K562 (cell line): Measurements from ENCODE around the gene OTOA. TPM values are rescaled to one million over a fixed set of nuclear protein-coding genes. Genes with fewer than 3 reads are reported as not detected.

Experiments used
- ATAC-seq: fragments of 200-7000 bp; cut with Tn5 transposase; 3 replicates; pipeline ENCODE4 v1.9.1; 2020; ENCODE audit warnings: moderate library complexity
- BruUV-seq: library from RNA; stranded (reverse); fragments of 400-500 nt; replicated peaks from 2 replicates; lab custom pipeline; 2021; lab: Mats Ljungman, UMichigan
- CTCF ChIA-PET: fragments of 300-600 bp; formaldehyde crosslinking; extraction: SDS; loops from one replicate; lab custom pipeline; 2021; ENCODE audit warnings: low intra/inter-chr PET ratio; lab: Yijun Ruan, JAX
- POLR2A ChIA-PET: fragments of 300-600, 350-650 bp; sonication (Branson Sonifier 250); formaldehyde crosslinking; extraction: SDS; loops from one replicate; lab custom pipeline; 2021; ENCODE audit warnings: antibody characterized with exemption, inconsistent platforms; lab: Yijun Ruan, JAX
- DNase-seq, 4 experiments: peaks; one replicate each; pipeline versions ENCODE4 v3.0.0 to v3.0.0-alpha.2; 2011 to 2018; ENCODE audit warnings: low spot score in 3 of 4, mixed read lengths in 3 of 4; ENCODE audit errors: extremely low read depth in 1 of 4
- FAIRE-seq: peaks from 2 replicates; lab custom pipeline; 2011; peaks lifted over from hg19 to GRCh38; lab: Jason Lieb, UNC
- H2AFZ ChIP-seq: 2 replicates; pipeline ENCODE4 v1.6.0; 2011; ENCODE audit warnings: low read depth, low read length, control low read depth, inconsistent platforms
- H3K27ac ChIP-seq: fragments of 200-600 bp; 3 replicates; pipeline ENCODE4 v1.8.0; 2011; ENCODE audit warnings: low read depth, mild to moderate bottlenecking, control low read depth, inconsistent platforms, low read length, moderate library complexity, mixed read lengths; ENCODE audit errors: extremely low read depth
- H3K27me3 ChIP-seq, 2 experiments: fragments of 300-600 bp in 1 of 2; 2 replicates in 1 of 2; 3 replicates in 1 of 2; pipeline versions ENCODE4 v1.6.0 to v1.8.0; 2011; ENCODE audit warnings: inconsistent platforms in 2 of 2, low read length in 2 of 2, mild to moderate bottlenecking in 1 of 2, mixed read lengths in 1 of 2, moderate library complexity in 1 of 2; ENCODE audit not compliant: control insufficient read depth in 2 of 2, insufficient read depth in 2 of 2
- H3K36me3 ChIP-seq: fragments of 300-600 bp; 3 replicates; pipeline ENCODE4 v1.8.0; 2011; ENCODE audit warnings: mild to moderate bottlenecking, low read length, inconsistent platforms; ENCODE audit not compliant: control insufficient read depth, insufficient read depth
- H3K4me1 ChIP-seq, 2 experiments: fragments of 200-600 bp in 1 of 2; replicated peaks in 1 of 2; 2 replicates in 1 of 2; 3 replicates in 1 of 2; pipeline versions ENCODE4 v1.5.1 to v1.8.0; 2011; ENCODE audit warnings: inconsistent platforms in 2 of 2, low read length in 2 of 2, mild to moderate bottlenecking in 1 of 2, mixed read lengths in 1 of 2, moderate library complexity in 1 of 2; ENCODE audit not compliant: control insufficient read depth in 2 of 2, insufficient read depth in 2 of 2
- H3K4me2 ChIP-seq: 2 replicates; pipeline ENCODE4 v1.6.1; 2011; ENCODE audit warnings: low read length, control low read depth, inconsistent platforms, mixed read lengths; ENCODE audit not compliant: insufficient read depth
- H3K4me3 ChIP-seq: fragments of 200-600 bp; sonication (generic), shearing (Covaris generic); 2 replicates; pipeline ENCODE4 v1.5.1; 2016; ENCODE audit warnings: control low read depth, inconsistent platforms
- H3K79me2 ChIP-seq: fragments of 200-600 bp; 3 replicates; pipeline ENCODE4 v1.8.0; 2011; ENCODE audit warnings: low read length, inconsistent platforms; ENCODE audit not compliant: control insufficient read depth, insufficient read depth
- H3K9ac ChIP-seq, 2 experiments: 2 replicates each; pipeline versions ENCODE4 v1.6.0 to v1.6.1; 2011; ENCODE audit warnings: low read depth in 2 of 2, low read length in 2 of 2, control low read depth in 1 of 2, inconsistent platforms in 1 of 2, mild to moderate bottlenecking in 1 of 2, mixed read lengths in 1 of 2; ENCODE audit not compliant: insufficient read depth in 1 of 2
- H3K9me1 ChIP-seq: one replicate; pipeline ENCODE4 v1.6.0; 2011; ENCODE audit warnings: inconsistent platforms, mild to moderate bottlenecking, low read length, moderate library complexity; ENCODE audit not compliant: control insufficient read depth, insufficient read depth
- H3K9me3 ChIP-seq: replicated peaks from 2 replicates; pipeline ENCODE4 v1.5.1; 2011; ENCODE audit warnings: low read depth, low read length, inconsistent platforms; ENCODE audit not compliant: control insufficient read depth, insufficient read depth
- H4K20me1 ChIP-seq: replicated peaks from 2 replicates; pipeline ENCODE4 v1.6.1; 2011; ENCODE audit warnings: low read length, inconsistent platforms, mixed read lengths; ENCODE audit not compliant: control insufficient read depth, insufficient read depth
- BCOR ChIP-seq: fragments of 450-650 bp; IDR thresholded peaks from 2 replicates; pipeline ENCODE4 v1.6.1; 2016
- C11orf30 ChIP-seq: fragments of 450-650 bp; IDR thresholded peaks from 2 replicates; pipeline ENCODE4 v1.6.1; 2016; ENCODE audit warnings: low read depth, mild to moderate bottlenecking
- CCAR2 ChIP-seq: fragments of 200-400 bp; formaldehyde crosslinking; IDR thresholded peaks from 2 replicates; pipeline ENCODE4 v1.6.1; 2017; ENCODE audit warnings: mild to moderate bottlenecking, low read depth, low read length
- EP300 ChIP-seq: IDR thresholded peaks from 2 replicates; pipeline ENCODE4 v1.6.1; 2012; ENCODE audit warnings: low read length, improper control_type of control experiment
- FUS ChIP-seq: fragments of 200-400 bp; formaldehyde crosslinking; optimal IDR thresholded peaks from 2 replicates; pipeline ENCODE3; 2017; ENCODE audit warnings: low read depth, low read length
- IFI16 ChIP-seq: fragments of 250-450 bp; sonication (Bioruptor Pico); IDR thresholded peaks from 2 replicates; pipeline ENCODE4 v2.1.2; 2022; ENCODE audit warnings: mild to moderate bottlenecking, inconsistent platforms
- SAFB ChIP-seq: fragments of 200-400 bp; formaldehyde crosslinking; IDR thresholded peaks from 2 replicates; pipeline ENCODE4 v1.6.1; 2017; ENCODE audit warnings: low read depth, low read length, borderline replicate concordance
- SMAD4 ChIP-seq: fragments of 250-450 bp; sonication (Bioruptor Pico); conservative IDR thresholded peaks from 2 replicates; pipeline ENCODE4 v1.8.0; 2021; ENCODE audit warnings: inconsistent platforms, mild to moderate bottlenecking, moderate library complexity
- SP1 ChIP-seq: sonication (generic); formaldehyde crosslinking; IDR thresholded peaks from 2 replicates; pipeline ENCODE4 v1.8.1; 2022; ENCODE audit warnings: mild to moderate bottlenecking, missing genetic modification reagents
- ZNF316 ChIP-seq: fragments of 450-650 bp; IDR thresholded peaks from 2 replicates; pipeline ENCODE4 v1.6.1; 2016
- ZNF79 ChIP-seq: fragments of 250-450 bp; sonication (Bioruptor Pico); IDR thresholded peaks from 2 replicates; pipeline ENCODE4 v1.4.0; 2020; ENCODE audit warnings: low read depth, mild to moderate bottlenecking, moderate library complexity
- WGBS: fragments of 100-300 bp; shearing (Covaris generic); methylation state at CpG from one replicate; pipeline ENCODE4 v1.1.6; 2016; ENCODE audit warnings: low coverage, mixed read lengths; ENCODE audit not compliant: insufficient coverage; ENCODE audit errors: missing lambda C conversion rate; 5-methylcytosine and 5-hydroxymethylcytosine counted together
- in situ Hi-C: fragments of 300-500 bp; cut with MboI; formaldehyde crosslinking; loops from 4 replicates; pipeline ENCODE4 v1.15.0; 2018; ENCODE audit warnings: inconsistent platforms, mixed read lengths
- intact Hi-C: fragments of 100-400 bp; cut with micrococcal nuclease; formaldehyde crosslinking; loops from 2 replicates; pipeline ENCODE4 v1.14.2; 2022
- polyA plus RNA-seq, 8 experiments: library from polyadenylated mRNA; depleted of rRNA in 4 of 8; stranded (reverse) in 5 of 8; unstranded in 3 of 8; fragments of >200 nt; fragmentation: Nextera tagmentation in 2 of 8; fragmentation: Illumina TruSeq in 1 of 8; extraction: Ambion mirVana in 2 of 8; extraction: Trizol in 1 of 8; gene quantifications; 2 replicates each; pipeline versions ENCODE4 v1.2.1 to v1.2.3, GENCODE V29; 2011 to 2014; ENCODE audit warnings: inconsistent platforms in 1 of 8, missing spikeins in 1 of 8
- total RNA-seq, 7 experiments: library from RNA; depleted of rRNA in 6 of 7; stranded (reverse); fragments of >200 nt in 6 of 7; fragmentation: Illumina TruSeq in 2 of 7; extraction: Trizol in 2 of 7; gene quantifications; 2 replicates each; pipeline versions ENCODE4 v1.2.1 to v1.2.3, GENCODE V29; 2011 to 2021; ENCODE audit warnings: low replicate concordance in 1 of 7
- TF ChIP-seq, protein P1 (sequence below): fragments of 450-650 bp; IDR thresholded peaks from 2 replicates; pipeline ENCODE4 v1.6.1; 2016

The OTOA gene
- total and polyA plus RNA-seq, 9 of the 15 experiments (the other 6 are each of a cell fraction or from before 2014, with no cell fraction given), result 0.04 TPM; not detected in 8

DNA sequence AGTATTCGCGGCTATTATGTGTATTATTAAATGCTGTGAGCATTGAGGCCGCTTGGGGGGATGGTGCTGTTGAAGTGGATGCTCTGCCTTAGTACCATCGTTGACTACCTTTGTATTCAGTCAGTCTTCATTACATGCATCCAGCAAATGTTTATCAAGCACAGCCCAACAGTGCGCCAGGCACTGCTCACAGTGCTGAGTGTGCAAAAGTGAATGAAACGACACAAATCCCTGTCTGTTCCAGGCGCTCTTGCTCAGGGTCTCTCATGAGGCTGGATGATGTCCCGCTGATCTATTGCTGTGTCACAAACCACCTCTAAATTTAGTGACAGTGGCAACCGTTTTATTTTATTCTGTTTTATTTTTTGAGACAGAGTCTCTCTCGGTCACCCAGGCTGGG is 53.8 kb downstream of the OTOA start:
- H3K27ac ChIP-seq, result no peak overlapping the region
- H3K36me3 ChIP-seq, result no peaks in the 10 kb centered on the region
- H3K4me1 ChIP-seq, result no peaks in the 10 kb centered on the region
- ChIA-PET POLR2A (no interaction called here), CTCF (no interaction called here)
- H3K4me3 ChIP-seq, result no peak overlapping the region
- H3K79me2 ChIP-seq, result no peaks in the 10 kb centered on the region
- no peaks in the 10 kb centered on the region for H4K20me1 ChIP-seq
- no peak for DNase-seq
- no peaks in the 10 kb centered on the region for H3K9me3 ChIP-seq
- intact Hi-C loops, result no loop called here
- TF ChIP-seq IFI16, result no peak
- TF ChIP-seq, protein P1, sequence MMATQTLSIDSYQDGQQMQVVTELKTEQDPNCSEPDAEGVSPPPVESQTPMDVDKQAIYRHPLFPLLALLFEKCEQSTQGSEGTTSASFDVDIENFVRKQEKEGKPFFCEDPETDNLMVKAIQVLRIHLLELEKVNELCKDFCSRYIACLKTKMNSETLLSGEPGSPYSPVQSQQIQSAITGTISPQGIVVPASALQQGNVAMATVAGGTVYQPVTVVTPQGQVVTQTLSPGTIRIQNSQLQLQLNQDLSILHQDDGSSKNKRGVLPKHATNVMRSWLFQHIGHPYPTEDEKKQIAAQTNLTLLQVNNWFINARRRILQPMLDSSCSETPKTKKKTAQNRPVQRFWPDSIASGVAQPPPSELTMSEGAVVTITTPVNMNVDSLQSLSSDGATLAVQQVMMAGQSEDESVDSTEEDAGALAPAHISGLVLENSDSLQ, result no peak
- no peak for TF ChIP-seq CCAR2
- no peak for TF ChIP-seq SP1
- TF ChIP-seq EP300, result no peak
- peak; percentile 33 for TF ChIP-seq C11orf30
- TF ChIP-seq ZNF316, result peak; percentile 46
- TF ChIP-seq ZNF79 (CRISPR knock-in tag), result no peak
- no peak for TF ChIP-seq SMAD4 (CRISPR knock-in tag)
- TF ChIP-seq BCOR, result no peak
- no peak for TF ChIP-seq SAFB
- no peak for TF ChIP-seq FUS
- FAIRE-seq, result no peak
- WGBS, result 0% methylated on average over 10 of the region's 10 CpGs
- no peak overlapping the region for H3K9ac ChIP-seq
- no peak overlapping the region for H3K4me2 ChIP-seq
- ATAC-seq, result no peak
- in situ Hi-C loops, result loop anchor here (25.0 kb wide), 2 partner anchors 95 to 220 kb away; no protein-coding TSS in a partner anchor
- peaks cover 16 to 32% of the 10 kb centered on the region in 2 experiments; a peak in 4 of 5 replicates for H3K27me3 ChIP-seq
- H2AFZ ChIP-seq, result no peak overlapping the region
- no TSS peak for BruUV-seq
- no peaks in the 10 kb centered on the region for H3K9me1 ChIP-seq
